ENCODE results near the gene UBE3D.

- no peak for TF ChIP-seq POLR2AphosphoS5 (IDR thresholded peaks at IDR 0.05; ENCODE audit: low read depth, low read length)
- TF ChIP-seq, protein P1, sequence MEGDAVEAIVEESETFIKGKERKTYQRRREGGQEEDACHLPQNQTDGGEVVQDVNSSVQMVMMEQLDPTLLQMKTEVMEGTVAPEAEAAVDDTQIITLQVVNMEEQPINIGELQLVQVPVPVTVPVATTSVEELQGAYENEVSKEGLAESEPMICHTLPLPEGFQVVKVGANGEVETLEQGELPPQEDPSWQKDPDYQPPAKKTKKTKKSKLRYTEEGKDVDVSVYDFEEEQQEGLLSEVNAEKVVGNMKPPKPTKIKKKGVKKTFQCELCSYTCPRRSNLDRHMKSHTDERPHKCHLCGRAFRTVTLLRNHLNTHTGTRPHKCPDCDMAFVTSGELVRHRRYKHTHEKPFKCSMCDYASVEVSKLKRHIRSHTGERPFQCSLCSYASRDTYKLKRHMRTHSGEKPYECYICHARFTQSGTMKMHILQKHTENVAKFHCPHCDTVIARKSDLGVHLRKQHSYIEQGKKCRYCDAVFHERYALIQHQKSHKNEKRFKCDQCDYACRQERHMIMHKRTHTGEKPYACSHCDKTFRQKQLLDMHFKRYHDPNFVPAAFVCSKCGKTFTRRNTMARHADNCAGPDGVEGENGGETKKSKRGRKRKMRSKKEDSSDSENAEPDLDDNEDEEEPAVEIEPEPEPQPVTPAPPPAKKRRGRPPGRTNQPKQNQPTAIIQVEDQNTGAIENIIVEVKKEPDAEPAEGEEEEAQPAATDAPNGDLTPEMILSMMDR (IDR thresholded peaks at IDR 0.05) = no peak
- TF ChIP-seq TCF7L2 (IDR thresholded peaks at IDR 0.05; ENCODE audit: low read depth, low read length) = no peak
- TF ChIP-seq REST (IDR thresholded peaks at IDR 0.05; ENCODE audit: insufficient read depth in 1 of 2, low read depth in 2 of 2, low read length in 1 of 2) = no peak
- TF ChIP-seq SIN3A (IDR thresholded peaks at IDR 0.05; ENCODE audit: borderline replicate concordance, insufficient read depth, low read depth, low read length) = no peak
These were observed 148.1 kb downstream of the UBE3D start for GRCh38 chr6:82917346-82918064.
